NCI-H2107 treated with DMSO at 0.1 percent for 48 hours (cell line): ENCODE data around the gene DUSP6.

ENCODE experiments used
- DNase-seq: peaks from one replicate; lab custom pipeline; 2025; ENCODE audit not compliant: unreplicated experiment; lab: John Stamatoyannopoulos, UW

The DUSP6 gene

DNA sequence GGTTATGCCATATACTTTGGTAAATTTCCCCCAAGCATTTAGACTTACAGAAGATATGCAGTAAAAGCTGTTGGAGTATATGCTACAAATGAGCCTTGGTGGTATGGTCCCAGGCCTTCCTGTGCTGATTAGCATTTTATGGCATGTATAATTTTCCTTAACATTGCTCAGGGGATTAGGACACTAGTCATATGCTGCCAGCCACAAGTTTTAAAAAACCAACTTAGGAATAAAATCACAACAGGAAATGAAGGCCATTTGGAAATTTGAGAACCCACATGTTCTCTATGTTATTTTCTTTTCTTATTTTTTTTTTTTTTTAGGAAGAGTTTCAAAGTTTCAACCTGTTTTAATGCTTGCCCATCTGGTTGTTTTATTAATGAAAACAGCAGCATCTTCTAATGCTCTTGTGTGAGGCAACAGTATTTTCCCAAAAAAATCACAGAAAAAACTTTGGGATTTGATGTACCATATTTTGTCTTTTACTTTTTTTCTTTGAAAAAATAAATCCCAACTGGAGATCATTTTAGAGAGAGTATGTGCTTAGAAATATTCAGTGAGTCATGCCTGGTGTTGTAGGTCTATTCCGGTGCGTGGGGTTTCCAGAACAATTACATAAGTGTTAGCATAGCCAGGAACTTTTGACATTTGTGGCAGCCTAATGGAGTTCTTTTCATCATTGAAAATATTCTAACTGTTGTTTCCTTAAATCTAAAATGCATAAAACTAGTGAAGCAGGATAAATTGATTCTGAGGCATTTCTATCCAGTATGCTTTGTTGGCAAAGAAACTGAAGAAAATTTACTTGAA, 21.7 kb upstream of the DUSP6 start:
- no peak for DNase-seq

DNA sequence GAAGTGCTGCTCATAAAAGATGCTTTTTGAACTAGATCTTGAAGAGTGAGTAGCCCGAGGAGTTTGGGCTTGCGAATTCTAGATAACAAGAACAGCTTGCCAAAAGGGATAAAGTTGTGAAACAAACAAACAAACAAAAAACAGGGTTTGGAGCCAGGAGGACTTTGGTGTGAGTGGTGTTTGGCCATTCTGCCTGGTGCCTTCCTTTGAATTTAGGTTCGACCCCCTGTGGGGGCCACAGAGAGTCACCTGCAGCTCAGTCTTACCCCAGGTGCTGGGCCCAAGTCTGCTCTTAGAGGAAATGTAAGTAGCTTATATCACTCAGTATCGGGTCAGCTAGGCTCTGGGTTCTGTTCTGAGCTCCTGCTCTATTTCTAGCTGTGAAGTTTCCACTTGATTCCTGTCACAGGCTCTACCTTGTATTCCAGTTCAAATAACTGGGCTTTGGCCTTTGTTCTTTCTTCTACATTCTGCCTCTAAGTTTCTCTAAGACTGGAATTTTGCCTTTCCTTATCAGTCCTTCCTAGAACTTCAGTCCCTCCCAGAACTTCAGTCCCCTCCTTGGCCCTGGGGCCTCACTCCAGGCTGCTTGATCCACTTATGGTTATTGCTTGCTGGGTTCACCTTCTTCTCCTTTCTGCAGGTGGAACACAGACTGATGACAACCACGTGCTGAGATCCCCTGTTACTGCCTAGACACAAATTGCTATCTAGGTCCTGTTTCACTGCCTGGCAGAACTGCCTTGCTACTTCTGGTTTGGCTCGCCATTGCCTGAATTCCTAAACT, 20.5 kb upstream of the DUSP6 start:
- DNase-seq = no peak

DNA sequence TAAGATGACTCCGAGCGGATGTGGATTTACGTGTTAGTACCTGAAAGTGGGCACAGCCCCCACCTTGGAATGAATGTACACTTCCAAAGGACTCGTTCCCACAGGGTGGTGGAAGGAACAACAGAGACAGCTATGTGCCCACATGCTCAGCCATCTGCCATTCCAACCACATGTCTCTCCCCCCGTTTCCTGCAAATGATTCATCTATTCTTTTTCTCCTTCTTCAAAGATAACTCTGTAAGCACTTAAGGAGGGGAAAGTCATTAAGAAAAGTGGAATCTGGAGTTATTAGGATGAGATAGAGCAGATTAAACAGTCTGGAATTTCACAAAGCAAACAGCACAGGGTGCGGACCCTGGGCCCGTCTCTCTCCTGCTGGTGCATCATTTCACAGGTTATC, 18.5 kb upstream of the DUSP6 start:
- no peak for DNase-seq

DNA sequence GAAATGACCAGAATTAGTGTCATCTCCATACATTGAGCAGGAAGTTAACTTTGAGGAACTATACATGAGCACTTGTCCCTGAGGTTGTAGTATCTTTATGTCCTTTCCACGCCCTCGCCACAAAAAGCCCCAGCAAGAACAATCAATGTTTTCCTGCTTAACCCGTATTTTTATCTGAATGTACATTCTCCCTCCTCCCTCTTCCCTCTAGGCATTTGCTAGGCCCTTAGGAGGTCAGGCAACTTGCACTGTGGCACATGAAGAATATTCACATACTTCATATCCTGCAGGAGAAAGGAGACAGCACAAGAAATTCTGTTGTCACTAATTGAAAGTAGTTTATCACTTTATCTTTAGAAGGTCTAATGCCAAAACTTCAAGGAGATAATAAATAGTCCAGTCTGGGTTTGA, 18.1 kb upstream of the DUSP6 start:
- no peak for DNase-seq

DNA sequence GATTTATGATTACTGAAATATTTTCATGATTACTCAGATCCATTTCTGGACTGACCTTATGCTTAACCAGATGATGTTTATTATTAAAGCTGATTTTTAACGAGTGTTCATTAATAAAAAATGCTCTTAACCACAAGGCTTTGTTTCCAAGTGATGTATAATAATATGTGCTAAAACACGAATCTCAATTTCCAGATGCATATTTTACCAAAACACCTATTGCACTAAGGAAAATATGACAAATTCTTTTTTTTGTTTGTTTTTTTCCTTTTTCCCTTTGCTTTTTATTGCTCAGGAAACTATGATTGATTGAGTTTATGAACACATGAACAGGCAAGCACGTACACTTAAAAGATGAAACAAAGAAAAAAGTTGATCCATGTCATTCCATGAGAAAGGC, 16.9 kb upstream of the DUSP6 start:
- no peak for DNase-seq

DNA sequence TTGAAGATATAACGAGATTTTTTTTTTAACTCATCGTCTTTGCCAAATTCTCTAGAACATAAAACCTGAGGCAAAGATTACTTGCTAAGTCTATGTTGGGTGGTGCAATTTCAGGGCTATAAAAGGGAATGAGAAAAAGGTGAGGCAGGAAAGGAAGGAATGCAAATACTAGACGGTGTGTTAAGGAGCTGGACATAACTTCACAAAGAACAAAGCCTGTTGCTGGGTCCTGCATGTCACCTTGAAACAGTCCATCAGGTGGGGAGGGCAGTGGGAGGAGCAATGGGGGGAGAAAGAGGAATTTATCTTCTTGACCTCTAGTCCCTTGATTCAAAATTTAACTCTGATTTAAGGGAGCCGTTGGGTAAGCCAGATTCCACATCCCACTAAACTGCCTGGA, 16.1 kb upstream of the DUSP6 start:
- DNase-seq = no peak

DNA sequence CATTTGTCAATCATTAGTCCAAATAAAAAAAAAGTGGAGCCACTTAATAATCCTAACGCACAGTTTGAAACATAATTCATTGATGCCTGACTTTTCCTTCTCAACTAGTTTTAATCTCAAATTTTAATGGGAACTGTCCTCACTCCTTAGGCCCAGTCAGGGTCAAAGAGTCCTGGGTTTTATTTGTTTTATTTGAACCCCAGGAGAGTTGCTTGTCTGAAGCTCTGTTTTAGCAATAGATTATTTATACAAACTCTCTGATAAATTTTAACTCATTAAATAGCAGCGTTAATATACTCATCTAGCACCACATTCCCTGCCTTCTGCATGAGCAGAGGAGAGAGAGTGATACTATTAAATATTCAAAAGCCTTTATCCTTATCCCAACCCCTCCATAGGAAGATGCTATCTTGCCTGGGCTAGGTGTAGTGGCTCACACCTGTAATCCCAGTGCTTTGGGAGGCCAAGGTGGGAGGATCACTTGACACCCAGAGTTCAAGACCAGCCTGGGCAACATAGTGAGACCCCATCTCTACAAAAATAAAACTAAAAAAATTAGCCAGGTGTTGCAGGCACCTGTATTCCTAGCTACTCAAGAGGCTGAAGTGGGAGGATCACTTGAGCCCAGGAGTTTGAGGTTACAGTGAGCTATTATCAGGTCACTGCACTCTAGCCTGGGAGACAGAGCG, 14.5 kb upstream of the DUSP6 start:
- no peak for DNase-seq

DNA sequence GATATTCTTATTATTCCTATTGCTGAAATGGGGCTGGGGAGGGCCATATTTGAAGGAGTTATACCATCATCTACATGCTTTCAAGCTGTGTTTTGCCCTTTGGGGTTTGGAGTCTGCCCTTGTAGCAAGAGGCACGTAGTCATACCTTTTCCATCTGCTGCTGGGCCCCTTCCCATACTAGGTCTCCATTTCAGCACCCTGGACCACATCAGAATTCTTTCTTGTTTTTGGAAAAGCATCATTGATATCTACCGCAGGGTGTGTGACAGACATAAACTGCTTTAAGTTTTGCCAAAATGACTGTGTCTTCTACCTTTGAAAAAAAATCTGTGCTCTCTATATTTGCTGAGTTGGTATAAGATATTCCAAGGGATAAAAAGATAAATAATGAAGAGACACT, 12.3 kb upstream of the DUSP6 start:
- no peak for DNase-seq

DNA sequence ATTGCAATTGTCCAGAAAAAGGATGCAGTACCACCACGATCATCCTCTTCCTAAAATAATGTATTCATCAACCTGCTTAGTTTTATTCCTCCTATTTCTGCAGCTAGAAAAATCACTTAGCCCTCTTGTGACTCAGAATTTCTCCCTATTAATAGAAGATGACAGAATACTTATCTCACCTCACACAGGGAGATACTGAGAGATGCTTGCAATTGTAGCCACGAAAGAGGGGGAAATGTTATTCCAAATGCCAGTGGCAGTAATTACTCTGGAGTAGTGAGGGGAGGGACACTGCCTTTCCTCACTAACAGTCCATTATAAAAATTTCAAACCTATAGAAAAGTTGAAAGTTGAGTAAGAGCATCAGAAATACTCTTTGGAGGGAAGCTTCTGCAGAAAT, 11.8 kb upstream of the DUSP6 start:
- no peak for DNase-seq

DNA sequence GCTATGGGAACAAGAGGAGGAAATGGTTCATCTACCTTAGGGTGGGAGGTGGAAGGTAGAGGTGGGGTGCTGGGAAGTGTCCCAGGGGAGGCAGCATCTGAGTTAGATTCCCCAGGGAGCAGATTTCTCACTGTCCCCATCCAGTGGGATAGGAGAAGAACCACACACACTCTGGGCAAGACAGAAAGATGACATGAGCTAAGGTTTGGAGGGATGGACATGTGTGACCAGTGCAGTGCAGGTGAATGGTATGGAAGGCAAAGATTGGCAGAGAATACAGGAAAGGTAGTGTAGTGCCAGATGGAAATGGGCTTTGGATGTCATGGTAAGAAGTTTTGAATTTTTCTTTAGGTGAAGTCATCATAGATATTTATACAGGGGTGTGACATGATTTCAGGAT, 11.3 kb upstream of the DUSP6 start:
- no peak for DNase-seq

DNA sequence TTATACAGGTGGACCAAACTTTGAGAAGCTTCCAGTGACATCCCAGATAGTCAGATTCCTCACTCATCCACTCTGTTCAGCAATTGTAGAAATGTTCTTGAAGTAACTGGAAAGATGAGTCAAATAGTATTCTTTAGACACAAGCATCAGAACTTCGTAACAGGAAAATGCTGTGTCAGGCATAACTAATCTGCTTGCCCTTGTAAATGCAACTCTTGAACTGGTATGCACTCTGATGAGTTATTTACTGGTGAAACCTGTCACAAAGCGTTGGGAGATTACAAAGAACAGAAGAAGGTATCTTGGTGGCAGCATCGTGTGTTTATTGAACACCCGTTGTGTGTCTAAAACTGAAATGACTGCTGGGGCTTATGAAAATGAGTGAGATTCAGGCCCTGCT, 10.8 kb upstream of the DUSP6 start:
- no peak for DNase-seq

DNA sequence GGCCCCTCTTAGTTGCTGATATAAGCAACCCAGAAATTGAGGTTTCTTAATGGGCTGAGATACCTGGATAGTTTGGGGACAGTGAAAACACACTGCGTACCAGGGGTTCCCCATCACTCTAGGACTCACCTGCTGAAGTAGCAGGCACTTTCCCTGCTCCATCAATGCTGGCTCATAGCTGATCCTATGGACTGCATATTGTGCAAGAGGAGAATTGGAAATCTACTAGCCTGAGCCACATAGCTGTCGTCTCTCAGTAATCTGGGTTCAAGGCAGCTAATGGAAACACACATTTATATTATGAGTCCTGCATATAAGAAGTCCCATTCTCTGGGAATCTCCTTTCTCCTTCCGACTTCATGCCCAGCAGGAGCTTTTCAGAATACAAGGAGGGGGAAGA, 7.3 kb upstream of the DUSP6 start:
- no peak for DNase-seq

DNA sequence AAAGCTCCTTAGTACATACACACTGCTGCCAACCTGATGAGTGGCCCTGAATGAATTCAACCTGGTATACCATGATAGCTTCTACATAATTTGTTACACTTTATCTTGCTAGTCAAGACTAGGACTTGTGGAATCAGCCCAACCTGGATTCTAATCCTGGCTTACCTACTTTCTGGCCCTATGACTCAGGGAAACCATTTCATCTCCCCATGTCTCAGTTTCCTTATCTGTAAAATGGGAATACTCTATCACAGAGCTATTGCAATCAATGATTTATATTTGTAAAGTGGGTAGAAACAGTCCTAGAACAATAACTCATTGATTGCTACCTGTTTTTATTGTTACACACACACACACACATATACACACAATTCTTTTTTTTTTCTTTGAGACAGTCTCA, 6.5 kb upstream of the DUSP6 start:
- DNase-seq = no peak

DNA sequence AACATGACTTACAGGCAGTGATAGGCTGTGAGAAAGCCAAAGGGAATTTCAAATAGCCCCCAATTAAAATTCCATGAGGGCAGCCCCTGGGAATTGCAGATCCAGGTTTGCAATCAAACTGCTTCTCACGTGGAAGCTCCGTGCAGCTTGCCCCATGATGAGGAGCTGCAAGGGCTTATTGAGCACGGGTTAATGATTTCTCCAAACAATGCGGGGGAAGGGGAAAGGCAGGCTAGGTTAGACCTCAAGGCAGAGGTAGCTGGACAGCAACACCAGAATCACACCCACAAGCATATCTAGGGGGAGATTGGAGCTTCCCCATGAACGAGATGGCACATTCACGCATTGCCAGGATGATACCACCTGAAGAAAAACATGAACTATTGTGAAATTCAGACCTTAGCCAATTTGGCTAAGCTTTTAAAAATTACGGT, 5.0 kb upstream of the DUSP6 start:
- DNase-seq = no peak

DNA sequence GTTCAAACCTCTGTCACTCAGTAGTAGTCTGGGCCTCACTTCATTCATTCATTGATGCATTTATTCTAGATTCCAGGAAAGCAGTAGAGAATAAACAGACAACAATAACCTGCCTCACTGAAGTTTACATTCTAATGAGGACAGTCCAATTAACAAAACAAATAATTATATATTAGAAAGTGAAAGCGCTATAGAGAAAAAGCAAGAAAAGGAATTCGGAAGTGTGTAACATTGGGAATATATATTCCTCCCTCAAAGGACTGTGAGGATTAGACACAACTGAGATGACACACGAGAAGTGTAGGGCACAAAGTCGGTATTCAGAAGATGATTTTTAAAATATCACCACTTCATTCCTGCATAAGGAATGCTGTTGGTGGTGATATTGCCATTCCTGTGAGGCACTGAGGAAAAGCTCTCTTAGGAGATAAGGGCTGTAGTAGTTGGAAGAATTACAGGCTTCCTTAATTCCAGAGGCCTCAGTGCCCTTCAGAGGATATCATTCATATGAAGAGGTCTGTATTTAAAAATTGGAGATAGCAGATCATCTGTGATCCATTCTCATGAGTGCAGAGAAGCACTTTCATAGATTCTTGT, 3.9 kb upstream of the DUSP6 start:
- no peak for DNase-seq

DNA sequence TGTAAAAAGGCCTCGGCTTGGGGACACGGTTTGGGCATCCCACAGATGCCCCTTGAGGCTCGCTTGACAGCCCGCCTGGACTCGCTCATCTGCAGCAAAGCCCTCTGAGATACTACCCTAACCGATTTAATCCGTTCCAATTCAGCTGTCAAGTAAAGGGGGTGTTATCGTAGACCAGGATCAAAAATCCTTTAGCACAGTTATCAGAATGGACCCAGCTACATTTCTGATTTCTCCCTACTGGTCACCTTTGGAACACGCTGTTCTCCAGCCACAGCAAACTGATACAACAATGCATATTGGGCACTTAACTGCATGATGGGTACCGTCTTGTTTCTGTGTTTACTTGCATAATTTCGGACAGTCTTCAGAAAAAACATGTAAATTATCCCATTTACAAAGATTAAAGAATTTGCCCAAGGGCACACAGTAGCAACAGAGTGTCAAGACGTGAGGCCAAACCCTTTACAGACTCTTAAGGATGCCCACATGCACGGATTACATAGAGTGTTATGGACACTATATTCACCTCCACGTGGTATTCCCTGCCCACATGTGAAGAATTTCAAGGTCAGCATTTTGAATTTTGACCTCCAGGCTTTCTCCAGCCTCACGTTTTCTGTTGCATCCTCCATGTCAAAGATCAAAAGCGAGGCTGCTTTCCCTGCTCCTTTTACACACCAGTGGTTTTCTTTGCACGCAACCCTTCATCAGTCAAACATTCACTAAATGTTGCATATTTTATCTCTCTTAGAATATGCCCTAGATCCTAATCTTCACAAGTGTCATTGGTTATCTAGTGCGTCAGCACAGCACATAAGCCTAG, 3.2 kb upstream of the DUSP6 start:
- DNase-seq = no peak

DNA sequence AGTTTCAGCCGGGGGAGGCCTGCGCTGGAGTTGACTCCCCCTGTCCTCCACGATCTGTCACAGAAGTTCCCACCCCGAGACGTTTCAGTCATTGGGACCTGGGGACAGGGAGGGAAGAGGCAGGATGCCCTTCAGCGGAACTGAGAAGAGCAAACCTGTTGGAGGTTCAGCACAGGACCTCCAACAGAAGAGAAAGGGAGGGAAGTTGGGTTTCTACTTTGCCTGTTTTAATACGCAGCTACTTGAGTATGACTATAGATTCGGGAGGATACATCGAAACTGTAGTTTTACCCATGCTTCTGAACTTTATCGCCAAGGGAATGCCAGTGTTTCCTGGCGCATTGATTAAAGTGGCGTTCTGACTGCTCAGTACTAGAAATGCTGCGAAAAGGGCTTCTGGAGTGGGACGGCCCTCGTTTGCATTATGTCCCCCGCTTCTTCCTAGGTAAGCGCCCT, 2.3 kb upstream of the DUSP6 start:
- DNase-seq = no peak

DNA sequence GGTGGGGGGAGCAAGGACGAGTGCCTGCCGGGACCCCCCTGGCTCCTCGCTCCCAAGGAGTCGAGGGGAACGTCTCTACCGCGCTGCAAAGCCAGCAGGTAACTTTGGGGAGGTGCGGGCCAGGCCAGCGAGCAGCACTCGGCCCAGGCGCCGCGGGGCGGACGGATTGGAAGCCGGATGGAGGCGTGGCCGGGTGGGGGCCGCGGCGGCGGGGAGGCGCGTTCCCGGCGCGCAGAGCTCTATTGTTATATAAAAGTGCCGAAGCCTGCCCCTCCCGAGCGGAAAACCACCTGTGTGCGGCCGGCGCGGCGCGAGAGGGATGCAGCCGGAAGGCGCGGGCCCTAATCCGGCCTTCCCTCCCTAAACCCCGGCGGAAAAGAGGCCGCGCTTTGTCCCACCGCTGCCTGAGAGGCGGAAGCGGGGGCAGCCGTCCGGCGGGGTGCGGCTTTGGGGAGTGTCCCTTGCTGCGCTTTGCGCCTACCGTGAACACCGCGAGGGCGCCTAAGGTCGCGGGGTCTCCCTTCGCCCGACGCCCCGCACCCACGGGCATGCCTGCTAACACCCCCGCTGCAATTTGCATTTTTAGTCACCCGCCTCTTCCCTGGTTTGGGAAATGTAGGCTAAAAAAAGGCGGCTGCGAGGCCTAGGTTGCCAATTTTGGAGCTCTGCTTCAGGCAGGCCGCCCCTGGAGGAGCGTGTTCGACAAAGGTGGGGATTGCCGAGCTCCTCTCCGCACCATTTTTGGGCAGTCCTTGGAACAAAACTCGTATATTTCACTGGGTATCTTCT, 1.7 kb upstream of the DUSP6 start:
- peak; percentile 40 for DNase-seq

DNA sequence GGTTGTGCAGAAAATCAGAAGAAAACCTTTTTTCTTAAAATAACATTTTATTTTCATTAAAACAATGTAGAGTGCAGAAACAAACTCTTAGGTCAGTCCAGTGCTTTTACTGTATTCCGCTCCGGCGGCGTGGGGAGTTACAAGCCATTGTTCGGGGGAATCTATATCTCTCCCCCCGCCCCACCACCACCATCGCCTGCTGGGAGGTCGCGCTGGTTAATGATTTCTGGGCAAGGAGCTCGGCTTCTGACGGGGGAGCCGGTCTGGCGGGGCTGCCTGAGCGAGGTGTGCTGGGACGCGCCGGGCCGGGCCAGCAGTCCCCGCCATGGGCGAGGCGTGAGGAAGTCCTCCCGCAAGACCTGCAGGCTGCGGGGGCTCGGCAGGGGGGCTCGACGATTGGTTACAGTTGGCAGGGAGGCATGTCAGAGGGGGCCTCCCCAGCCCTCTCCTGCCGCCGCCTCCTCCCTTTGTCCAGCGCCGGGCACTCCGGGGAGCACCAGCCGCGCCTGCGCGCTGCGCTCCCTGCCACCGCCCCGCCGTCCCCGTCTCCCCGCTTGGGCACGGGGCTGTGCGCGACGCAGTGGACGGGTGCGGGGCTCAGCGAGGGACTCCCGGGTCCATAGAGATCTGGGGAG, 1.0 kb upstream of the DUSP6 start:
- no peak for DNase-seq

DNA sequence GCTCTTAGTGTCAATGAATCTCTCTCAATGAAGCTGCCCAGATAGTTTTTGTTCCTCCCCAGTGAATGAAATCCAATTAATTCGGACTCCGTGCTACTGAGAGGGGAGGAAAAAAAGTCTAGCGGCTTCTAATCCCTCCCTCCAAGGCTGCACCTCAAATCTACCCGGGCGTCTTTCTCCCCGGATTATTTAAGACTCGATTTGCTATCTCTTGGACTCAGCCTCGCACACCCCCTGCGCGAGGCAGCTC, 134 bp downstream of the DUSP6 start:
- DNase-seq = peak; percentile 64
